GM23248 (cell line): ENCODE data around the gene CRYBA1.

Source experiments
- EZH2 ChIP-seq: fragments of 200-600 bp; sonication (generic); IDR thresholded peaks from 2 replicates; pipeline ENCODE4 v1.6.1; 2018; ENCODE audit warnings: antibody characterized with exemption, mild to moderate bottlenecking; ENCODE audit not compliant: insufficient read depth, poor library complexity, severe bottlenecking
- EZH2phosphoT487 ChIP-seq: fragments of 200-600 bp; sonication (generic); IDR thresholded peaks from 2 replicates; pipeline ENCODE4 v1.6.1; 2018; ENCODE audit warnings: antibody characterized with exemption, moderate library complexity, mild to moderate bottlenecking, low read depth; ENCODE audit not compliant: insufficient read depth

DNA sequence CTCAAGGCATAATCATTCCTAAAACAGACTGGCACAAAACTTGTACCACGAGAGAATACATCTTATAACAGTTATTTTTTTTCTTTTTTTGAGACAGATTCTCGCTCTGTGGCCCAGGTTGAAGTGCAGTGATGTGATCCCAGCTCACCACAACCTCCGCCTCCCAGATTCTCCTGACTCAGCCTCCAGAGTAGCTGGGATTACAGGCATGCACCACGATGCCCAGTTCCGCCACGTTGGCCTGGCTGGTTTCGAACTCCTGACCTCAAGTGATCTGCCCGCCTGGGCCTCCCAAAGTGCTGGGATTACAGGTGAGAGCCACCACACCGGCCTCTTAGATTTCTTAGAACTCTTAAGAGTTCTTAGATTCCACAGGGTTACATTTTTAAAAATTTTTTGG is 43.2 kb downstream of the CRYBA1 start:
- no peak for TF ChIP-seq EZH2phosphoT487
- no peak for TF ChIP-seq EZH2
